DMS53 (cell line): ENCODE measurements around the gene FLOT1.
A peak's percentile ranks its signal among the peaks of the same experiment; 100 is the strongest.
"Not testable (repeated sequence)": the region's sequence is repeated elsewhere in the genome, so short reads cannot be mapped to it uniquely, and the experiment has no call there.

Experiments
- DNase-seq: peaks from one replicate; lab custom pipeline; 2025; lab: John Stamatoyannopoulos, UW

FLOT1 gene

DNA sequence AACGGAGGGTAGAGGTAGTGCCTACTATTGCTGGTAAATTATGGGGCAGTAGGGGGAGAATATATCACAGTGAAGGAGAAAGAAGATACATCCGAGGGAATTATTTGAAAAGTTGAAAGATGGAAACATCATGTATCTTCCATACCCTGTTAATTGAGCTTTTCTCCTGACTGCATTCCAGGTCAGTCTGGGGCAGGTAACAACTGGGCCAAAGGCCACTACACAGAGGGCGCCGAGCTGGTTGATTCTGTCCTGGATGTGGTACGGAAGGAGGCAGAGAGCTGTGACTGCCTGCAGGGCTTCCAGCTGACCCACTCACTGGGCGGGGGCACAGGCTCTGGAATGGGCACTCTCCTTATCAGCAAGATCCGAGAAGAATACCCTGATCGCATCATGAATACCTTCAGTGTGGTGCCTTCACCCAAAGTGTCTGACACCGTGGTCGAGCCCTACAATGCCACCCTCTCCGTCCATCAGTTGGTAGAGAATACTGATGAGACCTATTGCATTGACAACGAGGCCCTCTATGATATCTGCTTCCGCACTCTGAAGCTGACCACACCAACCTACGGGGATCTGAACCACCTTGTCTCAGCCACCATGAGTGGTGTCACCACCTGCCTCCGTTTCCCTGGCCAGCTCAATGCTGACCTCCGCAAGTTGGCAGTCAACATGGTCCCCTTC, 19.2 kb downstream of the FLOT1 start:
- DNase-seq, result not testable (repeated sequence)

DNA sequence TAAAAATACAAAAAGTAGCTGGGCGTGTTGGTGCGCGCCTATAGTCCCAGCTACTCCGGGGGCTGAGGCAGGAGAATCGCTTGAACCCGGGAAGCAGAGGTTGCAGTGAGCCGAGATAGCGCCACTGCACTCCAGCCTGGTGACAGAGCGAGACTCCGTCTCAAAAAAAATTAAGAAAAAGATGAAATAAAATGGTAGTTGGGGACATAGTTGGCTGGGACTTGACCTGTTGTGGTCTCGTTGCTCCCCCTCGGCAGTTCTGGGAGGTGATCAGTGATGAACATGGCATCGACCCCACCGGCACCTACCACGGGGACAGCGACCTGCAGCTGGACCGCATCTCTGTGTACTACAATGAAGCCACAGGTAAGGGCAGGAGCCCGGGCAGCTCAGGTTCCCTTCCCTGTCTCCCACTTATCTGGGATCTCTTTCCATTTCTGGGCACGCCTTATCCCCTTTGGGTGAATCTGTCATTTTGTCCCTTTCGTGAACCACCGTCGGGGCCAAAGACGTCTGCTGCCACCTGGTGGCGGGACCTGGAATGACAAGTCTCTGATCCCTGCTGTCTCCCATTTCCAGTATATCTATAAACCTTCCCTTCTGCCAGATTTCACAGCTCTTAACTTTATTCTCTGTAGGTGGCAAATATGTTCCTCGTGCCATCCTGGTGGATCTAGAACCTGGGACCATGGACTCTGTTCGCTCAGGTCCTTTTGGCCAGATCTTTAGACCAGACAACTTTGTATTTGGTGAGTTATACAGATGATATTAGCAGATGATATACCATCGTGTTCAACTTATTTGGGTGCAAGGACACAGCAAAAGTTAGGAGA, 20.0 kb downstream of the FLOT1 start:
- DNase-seq, result peak; percentile 89

DNA sequence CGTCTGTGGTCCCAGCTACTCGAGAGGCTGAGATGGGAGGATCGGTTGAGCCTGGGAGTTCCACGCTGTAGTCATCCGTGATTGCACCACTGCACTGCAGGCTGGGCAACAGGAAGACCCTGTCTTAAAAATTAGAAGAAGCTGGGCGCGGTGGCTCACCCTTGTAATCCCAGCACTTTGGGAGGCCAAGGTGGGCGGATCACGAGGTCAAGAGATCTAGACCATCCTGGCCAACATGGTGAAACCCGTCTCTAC, 20.5 kb downstream of the FLOT1 start:
- DNase-seq, result not testable (repeated sequence)

DNA sequence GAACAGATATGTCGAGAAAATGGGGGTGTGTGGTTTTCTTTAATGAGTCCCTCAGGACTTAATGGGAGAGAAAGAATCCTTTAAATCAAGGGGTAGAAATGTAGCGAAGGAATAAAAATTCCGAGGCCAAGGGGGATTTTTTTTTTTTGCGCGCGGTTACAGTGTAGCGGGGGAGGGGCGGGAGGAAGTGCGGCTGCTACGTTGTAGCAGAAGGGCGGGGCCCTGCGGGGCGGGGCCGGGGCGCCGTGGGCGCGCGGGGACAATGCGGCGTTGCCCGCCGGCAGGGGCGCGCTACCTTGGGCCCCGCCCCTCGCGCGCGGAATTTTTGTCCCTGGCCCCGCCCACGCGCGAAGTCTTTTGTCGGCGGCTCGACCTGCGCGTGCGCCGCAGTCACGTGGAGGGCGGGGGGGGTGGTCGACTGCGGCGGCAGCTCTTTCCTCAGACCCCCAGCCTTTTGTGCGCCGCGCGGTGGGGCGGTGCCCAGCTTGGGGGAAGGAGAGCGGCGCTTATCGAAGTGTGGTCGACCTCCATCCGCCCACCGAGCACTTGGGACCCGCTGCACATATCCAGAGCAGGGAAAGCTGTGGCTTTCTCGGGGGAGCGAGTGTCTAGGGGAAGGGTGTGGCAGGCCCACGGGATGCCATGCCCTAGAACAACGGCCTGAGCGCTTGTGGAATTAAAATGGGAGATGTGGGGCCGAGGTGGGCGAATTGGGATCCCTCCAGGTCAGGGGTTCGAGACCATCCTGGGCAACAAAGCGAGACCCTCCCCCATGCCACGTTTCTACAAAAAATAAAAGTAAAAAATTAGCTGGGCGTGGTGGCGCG, 21.1 kb downstream of the FLOT1 start:
- DNase-seq, result peak; percentile 96

DNA sequence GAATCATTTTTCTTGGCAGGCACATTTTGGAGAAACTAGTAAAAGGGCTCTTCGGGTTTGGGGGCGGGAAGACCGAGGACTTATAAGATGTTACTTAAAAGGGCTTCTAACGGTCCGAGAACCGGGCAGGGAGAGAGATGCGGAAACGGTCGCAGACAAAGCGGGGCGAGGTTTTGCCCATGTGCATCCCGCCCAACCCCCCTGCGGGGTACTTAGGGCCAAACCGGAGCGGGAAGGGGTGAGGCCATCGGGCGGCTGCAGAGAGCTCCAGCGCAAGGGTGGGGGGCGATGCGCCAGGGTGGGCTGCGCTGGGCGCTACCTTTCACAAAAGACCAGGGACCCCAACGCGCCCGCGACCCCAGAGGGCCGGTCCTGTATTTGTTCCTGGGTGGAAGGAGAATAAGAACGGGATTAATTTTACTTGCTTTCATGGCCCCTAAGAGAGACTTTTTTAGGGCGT, 21.7 kb downstream of the FLOT1 start:
- DNase-seq, result peak; percentile 92

DNA sequence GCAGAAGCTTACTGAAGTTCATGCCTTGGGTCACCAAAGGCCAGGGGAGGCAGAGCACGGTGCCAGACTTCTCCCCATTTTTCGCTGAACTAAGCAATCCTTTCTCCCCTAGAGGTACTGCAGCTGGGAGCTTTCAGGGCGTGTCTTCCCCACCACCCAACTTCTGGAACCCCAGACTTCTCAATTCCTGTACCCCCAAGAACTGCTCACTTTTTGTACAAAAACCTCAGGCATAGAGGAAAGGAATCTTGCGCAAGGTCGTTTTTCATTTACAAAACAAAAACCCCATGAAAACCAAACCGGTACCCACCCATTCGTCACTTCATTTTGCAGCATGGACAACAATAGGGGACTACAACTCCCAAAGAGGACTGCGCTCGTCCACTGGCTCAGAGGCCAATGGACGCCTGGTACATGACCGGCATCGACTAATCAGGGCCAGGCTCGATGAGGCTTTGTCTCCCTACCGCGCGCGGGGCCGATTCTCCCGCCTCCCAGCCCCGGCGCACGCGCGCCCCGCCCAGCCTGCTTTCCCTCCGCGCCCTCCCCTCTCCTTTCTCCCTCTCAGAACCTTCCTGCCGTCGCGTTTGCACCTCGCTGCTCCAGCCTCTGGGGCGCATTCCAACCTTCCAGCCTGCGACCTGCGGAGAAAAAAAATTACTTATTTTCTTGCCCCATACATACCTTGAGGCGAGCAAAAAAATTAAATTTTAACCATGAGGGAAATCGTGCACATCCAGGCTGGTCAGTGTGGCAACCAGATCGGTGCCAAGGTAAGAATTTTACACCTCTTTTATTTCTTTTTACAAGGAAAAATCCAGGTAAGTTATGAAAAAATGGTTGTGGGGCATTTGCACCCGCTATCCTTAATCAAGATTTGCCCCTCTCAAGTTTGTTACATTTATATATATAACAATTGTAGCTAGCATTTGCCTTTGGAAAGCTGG, 22.4 kb downstream of the FLOT1 start, which contains the start of gene TUBB:
Gene TUBB, plus strand, starts transcription at position 562 of the 947 bp plus-strand sequence. Its CDS starts 155 bp downstream, at position 717.
- peak; percentile 99 for DNase-seq

DNA sequence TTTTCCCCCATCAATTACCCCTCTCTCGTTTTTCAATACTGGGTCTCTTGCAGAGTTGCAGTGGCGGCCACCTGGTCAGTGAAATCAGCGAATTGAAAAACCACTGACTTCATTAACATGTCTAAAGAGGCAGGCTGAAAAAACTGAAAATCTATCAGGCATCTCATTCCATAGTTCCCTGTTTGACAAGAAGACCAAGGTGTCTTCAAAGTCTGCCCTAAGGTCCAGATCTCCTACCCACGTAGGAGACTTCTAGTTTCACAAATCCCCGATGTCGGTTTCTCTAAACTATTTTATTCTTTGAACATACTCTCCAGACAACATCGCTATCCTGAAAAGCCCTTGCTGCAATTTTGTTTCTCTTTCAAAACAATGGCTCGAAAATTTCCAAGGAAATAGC, 23.1 kb downstream of the FLOT1 start:
- DNase-seq, result peak; percentile 53

DNA sequence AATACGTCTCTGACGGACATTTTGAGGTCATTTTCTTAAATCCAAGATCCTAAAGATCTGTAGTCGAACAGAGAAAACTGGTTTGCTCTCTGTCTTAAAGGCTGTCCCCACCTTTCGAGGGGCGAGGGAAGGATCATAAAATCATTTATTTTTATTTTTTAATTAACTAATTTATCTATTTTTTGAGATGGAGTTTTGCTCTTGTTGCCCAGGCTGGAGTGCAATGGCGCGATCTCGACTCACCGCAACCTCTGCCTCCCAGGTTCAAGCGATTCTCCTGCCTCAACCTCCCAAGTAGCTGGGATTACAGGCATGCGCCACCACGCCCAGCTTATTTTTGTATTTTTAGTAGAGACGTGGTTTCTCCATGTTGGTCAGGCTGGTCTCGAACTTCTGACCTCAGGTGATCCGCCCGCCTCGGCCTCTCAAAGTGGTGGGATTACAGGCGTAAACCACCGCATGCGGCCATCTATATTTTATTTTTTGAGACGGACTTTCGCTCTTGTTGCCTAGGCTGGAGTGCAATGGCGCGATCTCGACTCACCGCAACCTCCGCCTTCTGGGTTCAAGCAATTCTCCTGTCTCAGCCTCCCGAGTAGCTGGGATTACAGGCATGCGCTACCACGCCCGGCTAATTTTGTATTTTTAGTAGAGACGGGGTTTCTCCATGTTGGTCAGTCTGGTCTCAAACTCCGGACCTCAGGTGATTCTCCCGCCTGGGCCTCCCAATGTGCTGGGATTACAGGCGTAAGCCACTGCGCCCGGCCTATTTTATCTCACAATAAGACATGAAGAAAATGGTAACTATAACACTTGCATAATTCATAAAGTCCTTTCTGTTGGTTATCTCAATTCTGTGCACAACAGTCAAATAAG, 24.4 kb downstream of the FLOT1 start:
- not testable (repeated sequence) for DNase-seq

DNA sequence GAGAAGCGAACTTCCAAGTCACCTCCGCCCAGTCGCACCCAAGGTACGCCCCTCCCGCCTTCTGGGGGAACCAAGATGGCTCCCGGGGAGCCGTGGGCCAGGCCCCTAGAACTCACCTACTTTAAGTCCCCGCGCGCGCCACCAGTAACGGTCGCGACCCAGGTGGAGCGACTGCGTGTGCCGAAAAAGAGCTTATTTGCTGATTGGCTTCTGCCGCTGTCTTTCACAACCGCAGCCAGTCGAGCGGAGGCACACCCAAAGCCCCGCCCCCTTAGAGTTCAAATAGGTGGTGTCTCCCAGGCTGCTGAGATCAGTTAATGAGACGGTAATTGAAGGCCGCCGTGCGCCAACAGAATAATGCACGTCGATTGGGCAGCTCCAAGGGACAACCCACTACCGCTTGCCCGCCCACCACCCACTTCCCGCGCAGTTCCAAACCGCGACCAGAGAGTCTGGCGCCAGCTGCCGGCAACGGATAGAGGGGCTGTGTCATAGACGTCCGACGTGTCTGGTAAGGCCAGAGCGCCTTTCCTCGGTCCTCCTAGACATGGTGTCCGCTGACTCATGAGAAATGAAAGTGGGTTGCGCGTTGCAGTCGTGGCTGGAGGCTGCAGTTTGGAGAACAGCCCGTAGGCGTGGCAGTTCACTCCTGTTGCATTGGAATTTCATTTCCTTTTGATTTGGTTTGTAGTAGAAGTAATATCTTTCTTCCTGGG, 25.2 kb downstream of the FLOT1 start, which contains the start of gene MDC1:
Gene MDC1, minus strand, starts transcription at position 153 of the 716 bp plus-strand sequence. CDS start 2,106 bp downstream, outside the sequence.
- peak; percentile 100 for DNase-seq

DNA sequence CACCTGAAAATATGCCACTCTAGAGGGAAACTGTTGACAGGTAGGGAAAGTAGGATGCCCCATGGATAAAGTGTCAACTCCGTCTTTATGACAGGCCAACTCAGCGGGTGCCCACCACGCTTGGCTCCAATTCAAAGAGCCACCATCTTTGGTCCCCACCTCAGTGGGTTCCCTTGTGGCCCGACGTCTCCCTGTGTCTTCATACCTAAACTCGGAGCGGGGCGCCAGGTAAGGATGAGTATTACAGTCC, 25.7 kb downstream of the FLOT1 start:
- no peak for DNase-seq

DNA sequence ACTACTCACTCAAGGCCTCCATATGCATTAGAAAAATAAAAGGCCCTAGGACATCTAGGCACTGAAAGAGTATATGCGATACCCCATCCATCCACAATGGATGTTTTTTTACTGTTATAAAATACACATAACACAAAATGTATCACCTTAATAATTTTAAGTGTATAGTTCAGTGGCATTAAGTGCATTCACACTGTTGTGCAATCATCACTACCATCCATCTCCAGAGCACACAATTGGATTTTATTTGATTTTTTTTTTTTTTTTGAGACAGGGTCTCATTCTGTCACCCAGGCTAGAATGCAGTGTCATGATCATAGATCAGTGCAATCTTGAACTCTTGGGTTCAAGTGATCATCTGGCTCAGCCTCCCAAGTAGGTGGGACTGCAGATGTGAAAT, 28.2 kb downstream of the FLOT1 start:
- DNase-seq, result no peak

DNA sequence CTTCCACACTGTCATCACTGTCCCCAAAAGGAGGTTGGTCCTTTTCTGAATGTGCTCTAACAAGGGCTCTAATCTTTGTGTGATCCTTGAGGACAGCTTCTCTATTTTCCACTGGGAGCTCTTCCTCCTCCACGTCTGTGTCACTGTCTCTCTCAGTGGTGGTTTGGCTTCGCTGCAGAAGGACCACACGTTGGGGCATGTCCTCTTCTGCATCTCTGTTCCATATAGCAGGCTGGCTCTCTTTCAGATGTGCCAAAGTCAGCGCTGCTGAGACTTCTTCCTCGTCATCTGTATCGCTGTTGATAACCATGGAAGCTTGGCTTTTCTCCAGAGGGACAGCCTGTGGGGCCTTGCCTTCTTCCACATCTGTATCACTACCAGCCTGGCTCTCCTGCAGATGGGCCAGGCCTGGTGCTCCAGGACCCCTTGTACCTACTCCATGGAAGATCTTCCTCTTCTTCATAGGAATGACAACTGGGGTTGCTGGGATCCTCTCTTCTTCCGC, 30.0 kb downstream of the FLOT1 start:
- no peak for DNase-seq

DNA sequence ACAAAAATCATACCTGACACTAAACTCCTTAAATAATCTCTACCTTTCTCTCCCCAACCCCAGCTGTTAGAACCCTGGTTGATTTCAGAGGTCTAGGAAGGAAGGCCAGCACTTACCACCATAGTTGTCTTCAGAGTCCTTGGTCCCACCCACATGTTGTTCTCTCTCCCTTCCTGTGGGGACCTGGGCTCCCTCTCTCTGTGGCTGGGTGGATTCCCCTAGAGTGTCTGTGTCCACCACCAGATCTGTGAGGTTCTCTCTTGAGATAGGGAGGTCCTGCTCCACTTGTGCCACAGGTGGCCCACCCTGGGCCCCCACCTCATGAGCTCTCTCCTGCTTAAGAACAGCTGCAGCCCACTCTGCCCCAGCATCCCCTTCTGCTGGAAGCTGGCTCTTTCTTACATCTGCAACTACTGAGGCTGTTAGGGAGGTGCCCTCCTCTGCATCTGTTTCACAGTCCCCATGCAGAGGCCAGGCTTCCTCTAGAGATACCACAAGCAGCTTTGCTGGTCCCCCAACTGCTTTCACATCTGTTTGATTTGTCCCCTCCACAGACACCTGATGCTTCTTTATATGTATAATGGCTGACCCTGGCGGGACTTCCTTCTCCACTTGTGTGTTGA, 30.6 kb downstream of the FLOT1 start:
- no peak for DNase-seq

DNA sequence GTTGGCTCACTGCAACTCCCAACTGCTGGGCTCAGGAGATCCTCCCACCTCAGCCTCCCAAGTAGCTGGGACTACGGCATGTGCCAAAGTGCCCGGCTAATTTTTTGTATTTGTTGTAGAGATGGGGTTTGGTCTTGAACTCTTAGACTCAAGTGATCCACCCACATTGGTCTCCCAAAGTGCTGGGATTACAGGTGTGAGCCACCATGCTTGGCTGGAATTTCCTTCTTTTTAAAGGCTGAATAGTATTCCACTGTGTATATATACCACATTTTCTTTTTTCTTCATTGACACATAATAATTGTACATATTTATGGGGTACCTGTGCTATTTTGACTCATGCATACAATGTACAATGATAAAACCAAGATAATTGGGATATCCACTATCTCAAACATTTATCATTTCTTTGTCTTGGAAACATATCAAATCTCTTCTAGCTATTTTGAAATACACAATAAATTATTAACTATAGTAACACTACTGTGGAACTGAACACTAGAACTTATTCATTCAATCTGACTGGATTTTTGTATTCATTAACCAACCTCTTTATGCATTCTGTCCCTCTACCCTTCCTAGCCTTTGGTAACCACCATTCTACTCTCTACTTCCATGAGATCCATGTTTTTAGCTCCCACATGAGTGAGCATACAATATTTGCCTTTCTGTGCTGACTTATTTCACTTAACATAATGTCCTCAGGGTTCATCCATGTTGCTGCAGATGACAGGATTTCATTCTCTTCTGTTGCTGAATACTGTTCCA, 33.2 kb downstream of the FLOT1 start:
- no peak for DNase-seq

DNA sequence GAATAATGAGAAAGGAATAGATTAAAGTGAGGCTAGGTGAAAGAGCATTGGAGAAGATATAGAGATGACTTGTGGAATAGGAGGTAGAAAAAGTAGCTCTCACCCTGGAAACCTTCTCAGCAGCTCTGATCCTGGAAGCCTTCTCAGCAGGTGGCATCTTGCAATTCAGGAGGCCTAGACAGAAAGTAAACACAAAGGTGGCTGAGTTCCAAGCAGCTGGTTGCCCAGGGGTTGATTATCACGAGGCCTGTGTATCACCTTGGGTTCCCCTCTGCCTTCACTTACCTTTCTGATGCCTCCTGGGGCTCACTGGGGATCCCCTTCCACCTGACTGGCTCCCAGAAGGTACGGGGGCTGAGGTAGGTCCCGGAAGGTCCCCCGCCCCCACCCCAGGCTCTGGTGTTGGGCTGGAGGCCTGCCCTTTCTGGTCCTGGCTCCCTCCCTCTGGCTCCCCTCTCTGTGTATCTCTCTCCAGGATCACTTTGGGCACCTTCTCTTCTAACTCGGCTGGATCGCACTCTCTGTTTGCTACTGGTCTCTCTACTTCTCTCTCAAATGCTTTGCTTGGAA, 35.1 kb downstream of the FLOT1 start:
- peak; percentile 91 for DNase-seq

DNA sequence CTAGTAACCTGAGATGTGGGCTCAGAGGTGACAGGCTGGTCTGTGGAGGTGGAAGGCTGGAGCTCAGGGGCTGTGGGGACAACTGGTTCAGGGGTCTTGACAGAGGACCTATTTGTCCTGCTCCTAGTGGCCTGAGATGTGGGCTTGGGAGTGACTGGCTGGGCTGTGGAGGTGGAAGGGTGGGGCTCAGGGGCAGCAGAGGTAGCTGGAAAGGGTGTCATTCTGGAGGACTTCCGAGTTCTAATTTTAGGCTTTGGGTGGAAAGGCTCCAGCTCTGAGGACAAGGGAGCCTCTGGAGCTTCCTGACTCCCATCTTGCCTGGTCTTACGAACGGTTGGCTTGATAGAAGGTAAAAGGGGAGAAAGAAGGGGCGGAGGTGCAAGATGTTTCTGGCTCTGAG, 36.9 kb downstream of the FLOT1 start:
- no peak for DNase-seq

DNA sequence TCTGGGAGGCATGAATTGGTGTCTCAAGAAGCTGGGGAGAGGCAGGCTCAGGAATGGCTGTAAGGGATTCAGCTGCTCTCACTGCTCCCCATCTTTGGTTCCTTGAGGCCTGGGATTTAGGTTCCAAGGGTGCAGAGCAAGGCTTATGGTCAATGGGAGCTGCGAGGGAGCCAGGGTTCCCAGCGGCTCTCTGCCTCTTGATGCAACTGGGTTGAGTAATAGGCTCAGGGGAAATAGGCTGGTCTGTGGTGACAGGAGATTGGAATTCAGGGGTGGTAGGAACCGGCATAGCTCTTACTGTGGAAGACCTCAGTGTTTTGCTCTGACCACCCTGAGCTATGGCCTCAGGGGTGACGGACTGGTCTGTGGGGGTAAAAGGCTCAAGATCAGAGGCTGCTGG, 38.7 kb downstream of the FLOT1 start:
- no peak for DNase-seq

DNA sequence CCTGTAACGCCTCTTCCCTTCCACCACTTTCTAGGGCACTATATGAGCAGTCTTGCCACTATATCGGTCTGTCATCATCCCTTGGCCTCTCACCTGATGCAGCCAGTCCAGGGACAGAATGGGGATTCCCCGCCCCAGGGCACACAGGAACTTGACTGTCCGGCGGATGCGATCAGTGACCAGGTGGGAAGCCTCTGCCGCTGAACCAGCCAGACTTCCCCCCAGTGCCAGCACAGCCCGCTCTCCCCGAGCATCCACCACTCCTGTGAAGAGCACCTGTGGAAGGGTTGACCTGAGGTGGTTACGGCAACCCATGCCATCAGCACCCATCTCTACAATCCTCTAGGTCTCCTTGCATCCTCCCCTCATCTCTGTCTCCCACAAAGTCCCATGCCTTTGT, 39.5 kb downstream of the FLOT1 start:
- no peak for DNase-seq
